ENCODE results near the gene THSD4.
A peak's percentile ranks its signal among the peaks of the same experiment; 100 is the strongest.

The THSD4 gene

GRCh38 chr15:71757741-71758530 is 642.7 kb downstream of the THSD4 start:
- Mint-ChIP-seq H3K27ac (no peak overlapping the region), H3K9me3 (peaks cover 14% of the 10 kb centered on the region), H3K4me1 (no peaks in the 10 kb centered on the region), H3K4me3 (no peak overlapping the region), H3K27me3 (peaks cover 9% of the 10 kb centered on the region), H3K36me3 (peaks cover 8% of the 10 kb centered on the region)
- DNase-seq (ENCODE audit: low spot score in 2 of 2) (no peak), ATAC-seq (ENCODE audit: low read depth) (no peak)

- ATAC-seq (ENCODE audit: low read depth) = no peak
- no peak overlapping the region for H3K4me3 Mint-ChIP-seq
- peaks cover 8% of the 10 kb centered on the region for H3K36me3 Mint-ChIP-seq
- H3K27me3 Mint-ChIP-seq = peaks cover 9% of the 10 kb centered on the region
- H3K27ac Mint-ChIP-seq = no peak overlapping the region
- no peaks in the 10 kb centered on the region for H3K4me1 Mint-ChIP-seq
- DNase-seq (ENCODE audit: low spot score in 2 of 2) = no peak
- peaks cover 14% of the 10 kb centered on the region for H3K9me3 Mint-ChIP-seq
These were observed 643.4 kb downstream of the THSD4 start for GRCh38 chr15:71758711-71759110.

GRCh38 chr15:71760852-71761251 is 645.6 kb downstream of the THSD4 start:
- no peak overlapping the region for H3K27ac Mint-ChIP-seq
- no peak overlapping the region for H3K4me3 Mint-ChIP-seq
- DNase-seq (ENCODE audit: low spot score in 2 of 2) (no peak), ATAC-seq (ENCODE audit: low read depth) (no peak)
- peaks cover 7% of the 10 kb centered on the region for H3K36me3 Mint-ChIP-seq
- H3K27me3 Mint-ChIP-seq = peaks cover 7% of the 10 kb centered on the region
- H3K4me1 Mint-ChIP-seq = no peaks in the 10 kb centered on the region
- H3K9me3 Mint-ChIP-seq = peaks cover 12% of the 10 kb centered on the region

DNA sequence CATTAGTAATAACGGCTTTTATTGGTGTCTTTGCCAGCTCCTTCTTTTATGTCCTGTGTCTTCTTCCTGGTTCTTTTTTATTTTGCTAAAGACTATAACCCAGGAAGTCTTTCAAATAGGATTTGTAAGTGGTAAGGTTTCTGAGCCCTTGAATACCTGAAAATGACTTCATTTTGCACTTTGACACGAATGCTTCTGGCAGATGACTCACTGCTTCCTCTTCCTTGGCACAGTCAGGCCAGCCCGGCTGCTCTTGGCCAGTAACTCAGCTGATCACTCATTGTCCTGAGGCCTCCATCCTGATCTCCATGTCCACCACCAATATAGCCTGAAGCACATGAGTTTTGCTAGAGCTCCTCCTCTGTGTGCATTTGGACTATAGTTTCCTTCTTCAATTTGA is 646.4 kb downstream of the THSD4 start:
- ATAC-seq (ENCODE audit: low read depth) (no peak), DNase-seq (ENCODE audit: low spot score in 2 of 2) (no peak)
- Mint-ChIP-seq H3K4me1 (no peaks in the 10 kb centered on the region), H3K4me3 (no peak overlapping the region), H3K27me3 (peaks cover 5% of the 10 kb centered on the region), H3K9me3 (peaks cover 10% of the 10 kb centered on the region), H3K27ac (no peak overlapping the region), H3K36me3 (peaks cover 7% of the 10 kb centered on the region)

DNA sequence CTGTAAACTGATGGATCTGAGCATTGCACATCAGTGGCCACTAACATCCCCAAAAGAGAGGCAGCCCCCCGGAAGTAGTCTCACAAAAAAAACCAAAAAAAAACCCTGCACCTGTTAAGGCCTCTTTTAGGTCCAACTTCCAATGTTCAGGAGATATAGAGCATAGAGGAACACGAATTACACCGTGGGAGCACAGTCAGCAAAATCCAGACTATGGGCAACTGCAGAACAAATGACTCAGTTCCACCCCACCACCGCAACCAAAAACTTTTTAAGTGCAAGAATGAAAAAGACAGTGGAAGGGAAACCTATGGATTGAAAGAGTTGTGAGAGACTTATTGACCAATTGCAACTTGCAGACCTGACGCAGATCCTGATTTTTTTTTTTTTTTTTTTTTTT is 652.9 kb downstream of the THSD4 start:
- Mint-ChIP-seq H3K4me1 (no peaks in the 10 kb centered on the region), H3K9me3 (no peaks in the 10 kb centered on the region), H3K27ac (no peak overlapping the region), H3K36me3 (no peaks in the 10 kb centered on the region), H3K4me3 (no peak overlapping the region), H3K27me3 (peaks cover 2% of the 10 kb centered on the region)
- DNase-seq (ENCODE audit: low spot score in 2 of 2) = no peak
- ATAC-seq (ENCODE audit: low read depth) = no peak

DNA sequence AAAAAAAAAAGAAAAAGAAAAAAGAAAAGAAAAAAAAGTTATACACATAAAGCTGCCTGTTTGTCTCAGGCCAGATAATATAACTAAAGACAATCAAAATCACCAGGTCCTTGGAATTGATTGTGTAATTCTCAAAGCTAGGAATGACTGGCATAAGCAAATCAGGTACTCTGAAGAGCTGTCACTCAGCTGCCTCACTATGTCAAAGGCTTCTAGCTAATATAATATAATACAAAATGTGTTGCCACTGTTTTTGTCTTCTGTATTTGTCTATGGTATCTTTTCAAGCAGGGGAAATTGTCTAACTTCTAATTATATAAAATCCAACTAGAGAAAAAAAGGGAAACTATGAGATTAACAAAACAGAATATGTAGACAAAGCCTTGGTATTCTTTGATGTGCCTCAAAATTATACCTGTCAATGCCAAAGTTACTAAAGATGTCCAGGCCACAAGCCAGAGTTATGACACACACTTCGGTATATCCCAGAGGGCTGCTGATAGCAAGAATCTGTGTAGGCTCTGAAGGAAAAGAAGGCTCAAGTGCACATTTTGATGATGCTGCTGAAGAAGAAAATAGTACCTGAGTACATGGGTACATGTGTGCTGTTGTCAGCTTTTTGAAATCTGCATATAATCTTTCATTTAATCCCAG is 658.1 kb downstream of the THSD4 start:
- Mint-ChIP-seq H3K27me3 (peaks cover 2% of the 10 kb centered on the region), H3K4me1 (no peaks in the 10 kb centered on the region), H3K36me3 (no peaks in the 10 kb centered on the region), H3K9me3 (no peaks in the 10 kb centered on the region), H3K4me3 (no peak overlapping the region), H3K27ac (no peak overlapping the region)
- no peak for ATAC-seq (ENCODE audit: low read depth)
- no peak for DNase-seq (ENCODE audit: low spot score in 2 of 2)

DNA sequence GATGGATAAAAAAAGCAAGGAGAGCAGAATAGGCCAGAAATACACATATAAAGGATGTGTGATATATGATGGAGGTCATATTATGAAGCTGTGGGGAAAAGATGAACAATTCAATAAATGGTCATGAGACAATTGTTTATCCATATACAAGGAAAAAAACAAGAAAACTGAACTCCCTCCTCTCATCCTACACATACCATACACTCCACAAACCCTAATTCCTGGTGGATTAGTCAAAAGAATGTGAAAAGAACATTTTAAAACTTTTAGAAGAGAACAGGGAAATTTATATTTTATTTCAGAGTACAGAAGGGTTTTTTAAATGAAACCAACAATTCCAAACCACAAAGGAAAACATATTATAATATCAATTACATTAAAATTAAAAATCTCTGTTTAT is 660.6 kb downstream of the THSD4 start:
- Mint-ChIP-seq H3K27ac (no peak overlapping the region), H3K27me3 (peaks cover 2% of the 10 kb centered on the region), H3K36me3 (no peaks in the 10 kb centered on the region), H3K9me3 (no peaks in the 10 kb centered on the region), H3K4me3 (no peak overlapping the region), H3K4me1 (peaks cover 3% of the 10 kb centered on the region)
- DNase-seq (ENCODE audit: low spot score in 2 of 2) (no peak), ATAC-seq (ENCODE audit: low read depth) (no peak)

DNA sequence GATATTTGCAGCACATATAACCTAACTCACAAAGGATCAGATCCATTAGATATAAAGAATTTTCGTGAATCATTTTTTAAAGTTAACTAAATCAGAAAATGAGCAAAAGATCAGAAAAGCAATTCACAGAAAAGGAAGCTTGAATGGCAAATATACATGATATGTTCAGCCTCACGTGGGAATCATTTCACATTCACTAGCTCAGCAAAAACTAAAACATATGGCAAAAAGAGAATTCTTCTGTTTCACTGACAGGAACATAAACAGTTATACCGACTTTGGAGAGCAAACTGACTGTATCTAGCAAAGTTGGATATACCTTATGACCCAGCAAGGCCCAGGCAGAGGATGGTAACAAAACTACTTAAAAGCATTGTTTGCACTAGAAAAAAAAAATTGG is 661.0 kb downstream of the THSD4 start:
- no peak for DNase-seq (ENCODE audit: low spot score in 2 of 2)
- Mint-ChIP-seq H3K36me3 (no peaks in the 10 kb centered on the region), H3K4me1 (peaks cover 7% of the 10 kb centered on the region), H3K27ac (no peak overlapping the region), H3K27me3 (peaks cover 5% of the 10 kb centered on the region), H3K4me3 (no peak overlapping the region), H3K9me3 (no peaks in the 10 kb centered on the region)
- ATAC-seq (ENCODE audit: low read depth) = no peak

- ATAC-seq (ENCODE audit: low read depth) (no peak), DNase-seq (ENCODE audit: low spot score in 2 of 2) (no peak)
- no peak overlapping the region for H3K4me3 Mint-ChIP-seq
- H3K27me3 Mint-ChIP-seq = peaks cover 7% of the 10 kb centered on the region
- H3K36me3 Mint-ChIP-seq = no peaks in the 10 kb centered on the region
- H3K4me1 Mint-ChIP-seq = peaks cover 7% of the 10 kb centered on the region
- no peak overlapping the region for H3K27ac Mint-ChIP-seq
- no peaks in the 10 kb centered on the region for H3K9me3 Mint-ChIP-seq
These were observed 662.1 kb downstream of the THSD4 start for GRCh38 chr15:71777216-71777943.

DNA sequence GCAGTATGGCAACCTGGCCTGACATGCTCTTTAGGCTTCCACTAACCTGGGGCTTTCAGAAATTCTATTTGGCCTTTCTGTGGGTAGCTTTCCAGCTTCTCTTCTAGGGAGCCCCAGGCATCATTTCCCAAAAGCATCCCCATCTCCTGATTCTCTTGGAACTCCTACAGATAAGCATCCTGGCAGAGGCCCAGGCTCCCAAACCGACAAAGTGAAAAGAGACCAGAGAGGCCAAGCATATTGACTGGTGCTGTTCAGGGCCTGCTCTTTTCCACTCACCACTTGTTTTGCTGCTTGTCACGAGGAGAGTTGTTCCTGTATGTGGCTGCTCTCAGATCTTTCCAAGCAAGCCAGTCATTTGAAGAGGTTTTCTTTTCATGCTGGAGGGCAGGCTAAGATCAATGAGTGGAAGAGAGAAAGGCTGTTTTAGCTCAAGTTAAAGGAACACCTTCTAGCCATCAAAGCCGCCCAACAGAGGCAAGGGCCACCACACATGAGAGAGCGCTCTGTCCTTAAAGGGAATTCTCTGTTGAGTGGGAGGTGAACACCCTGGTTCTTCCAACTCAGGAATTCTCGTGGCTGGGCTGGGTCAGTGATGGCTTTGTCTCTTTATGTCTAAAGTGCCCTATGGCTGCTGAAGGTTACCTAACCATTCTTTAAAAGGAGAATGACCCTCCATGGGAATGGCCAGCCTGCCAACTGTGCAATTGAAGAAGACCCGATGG is 664.0 kb downstream of the THSD4 start:
- DNase-seq (ENCODE audit: low spot score in 2 of 2) (no peak), ATAC-seq (ENCODE audit: low read depth) (no peak)
- peaks cover 11% of the 10 kb centered on the region for H3K27me3 Mint-ChIP-seq
- peaks cover 7% of the 10 kb centered on the region for H3K4me1 Mint-ChIP-seq
- H3K36me3 Mint-ChIP-seq = no peaks in the 10 kb centered on the region
- H3K9me3 Mint-ChIP-seq = no peaks in the 10 kb centered on the region
- no peak overlapping the region for H3K27ac Mint-ChIP-seq
- no peak overlapping the region for H3K4me3 Mint-ChIP-seq

- peak; percentile 75 for ATAC-seq (ENCODE audit: low read depth)
These were observed 665.1 kb downstream of the THSD4 start for GRCh38 chr15:71780115-71780976.

GRCh38 chr15:71781179-71781964 is 666.1 kb downstream of the THSD4 start:
- no peak overlapping the region for H3K27ac Mint-ChIP-seq
- H3K4me3 Mint-ChIP-seq = no peak overlapping the region
- DNase-seq (ENCODE audit: low spot score in 2 of 2) = no peak
- peaks cover 13% of the 10 kb centered on the region for H3K27me3 Mint-ChIP-seq
- no peaks in the 10 kb centered on the region for H3K9me3 Mint-ChIP-seq
- H3K36me3 Mint-ChIP-seq = no peaks in the 10 kb centered on the region
- ATAC-seq (ENCODE audit: low read depth) = no peak
- peaks cover 7% of the 10 kb centered on the region for H3K4me1 Mint-ChIP-seq

More at GRCh38 chr15:71780115-71780976, 665.1 kb downstream of the THSD4 start:
- Mint-ChIP-seq H3K27me3 (peaks cover 11% of the 10 kb centered on the region), H3K9me3 (no peaks in the 10 kb centered on the region), H3K4me1 (peaks cover 7% of the 10 kb centered on the region), H3K36me3 (no peaks in the 10 kb centered on the region), H3K4me3 (no peak overlapping the region), H3K27ac (peak overlapping the region; percentile 24)
- DNase-seq (ENCODE audit: low spot score in 2 of 2) = peak; percentile 22 to 33

DNA sequence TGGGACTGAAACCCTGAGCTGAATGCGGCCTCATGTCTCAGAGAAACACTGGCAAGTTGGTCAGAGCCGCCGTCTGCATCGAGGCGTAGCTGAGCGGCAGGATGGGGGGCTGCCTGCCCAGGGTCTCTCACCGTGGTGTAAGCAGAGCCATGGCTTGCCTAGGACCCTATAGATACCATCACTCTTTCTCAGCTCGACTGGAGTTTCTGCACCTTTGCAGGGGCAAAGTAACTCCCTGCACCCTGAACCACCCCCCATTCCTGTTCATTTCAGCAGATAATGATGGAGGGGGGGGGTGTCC is 666.6 kb downstream of the THSD4 start:
- Mint-ChIP-seq H3K4me3 (no peak overlapping the region), H3K9me3 (no peaks in the 10 kb centered on the region), H3K27ac (no peak overlapping the region), H3K27me3 (peaks cover 17% of the 10 kb centered on the region), H3K36me3 (no peaks in the 10 kb centered on the region), H3K4me1 (peaks cover 7% of the 10 kb centered on the region)
- no peak for ATAC-seq (ENCODE audit: low read depth)
- no peak for DNase-seq (ENCODE audit: low spot score in 2 of 2)

Data from memory B cell (primary cell).